Upper lobe of left lung (tissue), 4 donors: Measurements from ENCODE around the gene NBEAL1.

ENCODE experiments used
- CTCF ChIP-seq, 6 experiments: fragments of 450-650 bp in 4 of 6; fragments of 200-600 bp in 2 of 6; sonication (generic) in 2 of 6; IDR thresholded peaks; one replicate each; pipeline ENCODE4 v1.5.1; 2016 to 2019; ENCODE audit warnings: antibody characterized with exemption in 6 of 6
- EP300 ChIP-seq, 4 donors: sonication (generic); formaldehyde crosslinking; IDR thresholded peaks; one replicate each; pipeline ENCODE4 v1.5.1; 2017; ENCODE audit warnings: antibody characterized with exemption in 4 of 4, control low read depth in 2 of 4
- POLR2AphosphoS5 ChIP-seq, 2 donors: sonication (generic); formaldehyde crosslinking; IDR thresholded peaks; one replicate each; pipeline ENCODE4 v1.5.1; 2017; ENCODE audit warnings: antibody characterized with exemption in 2 of 2

- TF ChIP-seq POLR2AphosphoS5 (IDR thresholded peaks at IDR 0.05) (no peak), CTCF (IDR thresholded peaks at IDR 0.05) (no peak), EP300 (IDR thresholded peaks at IDR 0.05) (no peak)
Observed at GRCh38 chr2:202990501-202990900, 24.2 kb upstream of the NBEAL1 start.
